H1 (cell line): ENCODE data around the gene PRDM10. TPM values are rescaled to one million over a fixed set of nuclear protein-coding genes. Genes with fewer than 3 reads are reported as not detected.

Source experiments
- ATF3 ChIP-seq: IDR thresholded peaks from 2 replicates; pipeline ENCODE4 v1.6.1; 2011; ENCODE audit warnings: low read depth, mild to moderate bottlenecking, low read length; ENCODE audit not compliant: insufficient read depth
- SAP30 ChIP-seq: fragments of 300-600 bp; sonication (generic); IDR thresholded peaks from 2 replicates; pipeline ENCODE4 v1.7.1; 2012; ENCODE audit warnings: low read length, moderate library complexity, mild to moderate bottlenecking, inconsistent platforms; ENCODE audit not compliant: insufficient read depth, insufficient replicate concordance
- SP2 ChIP-seq: IDR thresholded peaks from 2 replicates; pipeline ENCODE4 v1.6.1; 2012; ENCODE audit warnings: mild to moderate bottlenecking, low read length, inconsistent platforms
- polyA plus RNA-seq, 7 experiments: library from polyadenylated mRNA; depleted of rRNA in 3 of 7; stranded (reverse) in 5 of 7; unstranded in 2 of 7; fragments of >200 nt in 5 of 7; fragments of 200-250 nt in 2 of 7; gene quantifications; 1 replicate in 5 of 7; 2 replicates in 1 of 7; 4 replicates in 1 of 7; pipeline versions ENCODE4 v1.2.1 to v1.2.3, GENCODE V29; 2011 to 2013; ENCODE audit warnings: missing spikeins in 2 of 7, mixed read lengths in 2 of 7
- total RNA-seq: library from RNA; stranded (reverse); fragmentation: NEBNext Ultra II Directional; extraction: Animal tissue kit (Norgen Biotek cat#: 25700); gene quantifications from 2 replicates; pipeline ENCODE4 v1.2.1, GENCODE V29; 2021

The PRDM10 gene
- total and polyA plus RNA-seq, 2 of the 8 experiments (the other 6 are each of a cell fraction or from before 2014, with no cell fraction given): 15.5 to 19.2 TPM

- no peak for TF ChIP-seq SAP30
- TF ChIP-seq ATF3: no peak
- TF ChIP-seq SP2: no peak
Measured at GRCh38 chr11:130051082-130051481, 48.4 kb upstream of the PRDM10 start (continued).
